ENCODE measurements around the gene CRMP1. TPM values are rescaled to one million over a fixed set of nuclear protein-coding genes. Genes with fewer than 3 reads are reported as not detected.
A peak's percentile ranks its signal among the peaks of the same experiment; 100 is the strongest.

CRMP1 gene
- total RNA-seq (1 to 10 TPM; 3.5 to 6.4 (median 4.7) TPM), polyA plus RNA-seq (1 to 10 TPM in 1 of 3 donors, under 1 TPM in 1, not detected in 1; under 0.01 to 4.1 TPM)

DNA sequence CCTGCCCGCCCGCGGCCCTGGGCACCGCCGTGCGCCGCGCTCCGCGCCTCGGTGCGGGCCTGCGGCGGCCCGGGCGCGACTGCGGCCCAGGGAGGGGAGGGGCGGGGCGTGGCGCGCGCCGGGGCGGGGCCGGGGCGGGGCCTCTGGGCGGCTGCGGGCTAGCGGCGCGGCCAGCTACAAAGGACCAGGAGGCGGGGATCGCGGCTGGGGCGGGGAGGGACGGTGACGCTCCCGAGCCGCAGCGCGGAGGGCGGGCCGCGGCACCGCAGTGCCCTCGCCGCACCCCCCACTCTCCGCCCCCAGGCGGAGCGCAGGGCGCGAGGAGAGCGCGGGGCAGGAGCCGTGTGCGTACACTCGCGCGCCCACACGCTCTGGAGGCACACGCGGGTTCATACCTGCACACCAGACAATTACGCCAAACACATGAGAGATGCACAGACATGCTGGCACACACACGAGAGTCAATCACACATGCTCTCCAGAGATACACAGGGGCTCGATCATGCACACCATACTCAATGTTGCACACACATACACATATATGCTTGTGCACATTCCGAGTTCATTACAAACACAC lies at the start of gene CRMP1:
CRMP1 (minus strand) TSS at position 83 of the 577 bp plus-strand sequence. CDS start 117 bp downstream, outside the sequence.
- Histone ChIP-seq H3K36me3 (no peaks in the 10 kb centered on the region), H3K4me1 (peaks cover 0 to 26% (median 24%) of the 10 kb centered on the region in 4 donors), H3K9me3 (peaks cover 0 to 2% (median 0%) of the 10 kb centered on the region in 4 donors), H3K27me3 (peaks cover 50 to 98% (median 65%) of the 10 kb centered on the region in 3 donors), H3K4me3 (peak within 1 kb of the TSS in 2 of 4 donors; percentile 10 to 23), H3K27ac (no peak within 1 kb of the TSS)
- DNase-seq, result no peak
- TF ChIP-seq POLR2AphosphoS5 (IDR thresholded peaks at IDR 0.05) (no peak), POLR2A (IDR thresholded peaks at IDR 0.05) (no peak), EP300 (IDR thresholded peaks at IDR 0.05) (no peak)
- TF ChIP-seq, protein P1, sequence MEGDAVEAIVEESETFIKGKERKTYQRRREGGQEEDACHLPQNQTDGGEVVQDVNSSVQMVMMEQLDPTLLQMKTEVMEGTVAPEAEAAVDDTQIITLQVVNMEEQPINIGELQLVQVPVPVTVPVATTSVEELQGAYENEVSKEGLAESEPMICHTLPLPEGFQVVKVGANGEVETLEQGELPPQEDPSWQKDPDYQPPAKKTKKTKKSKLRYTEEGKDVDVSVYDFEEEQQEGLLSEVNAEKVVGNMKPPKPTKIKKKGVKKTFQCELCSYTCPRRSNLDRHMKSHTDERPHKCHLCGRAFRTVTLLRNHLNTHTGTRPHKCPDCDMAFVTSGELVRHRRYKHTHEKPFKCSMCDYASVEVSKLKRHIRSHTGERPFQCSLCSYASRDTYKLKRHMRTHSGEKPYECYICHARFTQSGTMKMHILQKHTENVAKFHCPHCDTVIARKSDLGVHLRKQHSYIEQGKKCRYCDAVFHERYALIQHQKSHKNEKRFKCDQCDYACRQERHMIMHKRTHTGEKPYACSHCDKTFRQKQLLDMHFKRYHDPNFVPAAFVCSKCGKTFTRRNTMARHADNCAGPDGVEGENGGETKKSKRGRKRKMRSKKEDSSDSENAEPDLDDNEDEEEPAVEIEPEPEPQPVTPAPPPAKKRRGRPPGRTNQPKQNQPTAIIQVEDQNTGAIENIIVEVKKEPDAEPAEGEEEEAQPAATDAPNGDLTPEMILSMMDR (IDR thresholded peaks at IDR 0.05), result no peak
- 6 to 27% methylated on average over 67 of the region's 67 CpGs for WGBS, 2 donors
- intact Hi-C loops (cut with DNase I), result no loop called here

DNA sequence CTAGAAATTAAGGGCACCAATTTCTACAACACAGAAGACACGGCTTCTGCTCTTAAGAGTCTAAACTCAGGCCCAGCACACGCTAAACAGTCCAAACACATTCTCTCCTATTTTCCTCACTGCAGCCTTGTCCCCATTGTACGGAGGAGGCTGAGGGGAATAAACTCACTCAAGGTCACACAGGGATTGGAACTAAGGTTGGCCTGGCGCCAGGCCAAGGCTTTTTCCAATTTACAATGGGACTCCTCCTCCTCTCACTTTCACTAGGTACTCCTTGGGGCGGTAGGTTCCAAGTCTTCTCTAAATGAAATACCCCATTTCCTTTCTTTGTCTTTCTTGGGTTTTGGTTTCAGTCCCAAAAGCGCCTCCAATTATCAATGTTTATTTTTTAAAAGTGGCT lies 48.7 kb upstream of the CRMP1 start:
- intact Hi-C loops (cut with DNase I), result no loop called here
- no peak overlapping the region for H3K27ac ChIP-seq
- H3K4me3 ChIP-seq, result no peak overlapping the region
- no peaks in the 10 kb centered on the region for H3K4me1 ChIP-seq
- 53 to 66% methylated on average over 6 of the region's 6 CpGs for WGBS, 2 donors
- no peak for TF ChIP-seq POLR2A (IDR thresholded peaks at IDR 0.05)
- TF ChIP-seq POLR2AphosphoS5 (IDR thresholded peaks at IDR 0.05), result no peak
- no peak for TF ChIP-seq EP300 (IDR thresholded peaks at IDR 0.05)
- TF ChIP-seq, protein P1 (IDR thresholded peaks at IDR 0.05), result no peak
- H3K27me3 ChIP-seq, result peaks cover 0 to 26% (median 0%) of the 10 kb centered on the region in 3 donors
- H3K9me3 ChIP-seq, result no peaks in the 10 kb centered on the region
- DNase-seq, result peak; percentile 24
- H3K36me3 ChIP-seq, result no peaks in the 10 kb centered on the region

DNA sequence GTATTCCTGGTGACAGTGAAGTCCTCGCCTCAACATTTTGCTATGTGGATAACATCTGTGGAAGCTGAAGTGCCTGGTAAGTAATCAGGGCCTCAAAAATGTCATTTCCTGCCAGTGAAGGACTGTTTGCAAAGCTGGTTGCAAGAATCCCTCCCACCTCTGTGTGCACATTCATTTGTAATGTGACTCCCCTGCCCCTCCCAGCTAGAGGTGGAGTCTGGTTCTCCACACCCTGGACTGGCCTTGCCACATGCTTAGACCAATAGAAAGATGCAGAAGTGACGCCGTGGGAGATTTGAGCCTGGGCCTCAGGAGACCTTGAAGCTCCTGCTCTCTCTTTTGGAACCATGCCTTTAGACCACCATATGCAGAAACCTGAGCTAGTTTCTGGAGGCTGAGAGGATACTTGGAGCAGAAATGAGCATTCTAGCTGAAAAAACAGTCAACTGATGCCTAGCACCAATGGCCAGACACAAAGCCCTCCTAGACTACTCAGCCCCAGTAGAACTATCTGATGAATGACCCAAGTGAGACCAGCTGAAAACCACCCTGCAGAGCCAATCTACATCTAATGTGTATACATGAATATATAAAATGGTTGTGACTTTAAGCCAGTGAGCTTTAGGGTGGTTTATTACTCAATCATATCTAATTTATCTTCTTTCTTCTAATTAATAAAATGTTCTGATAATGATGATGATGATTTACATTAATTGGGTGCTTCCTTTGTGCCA lies 47.8 kb upstream of the CRMP1 start:
- H3K27me3 ChIP-seq, result peaks cover 0 to 16% (median 0%) of the 10 kb centered on the region in 3 donors
- H3K4me3 ChIP-seq, result no peak overlapping the region
- intact Hi-C loops (cut with DNase I), result no loop called here
- TF ChIP-seq EP300 (IDR thresholded peaks at IDR 0.05) (no peak), POLR2A (IDR thresholded peaks at IDR 0.05) (no peak), POLR2AphosphoS5 (IDR thresholded peaks at IDR 0.05) (no peak)
- TF ChIP-seq, protein P1 (IDR thresholded peaks at IDR 0.05), result no peak
- 35 to 61% methylated on average over 3 of the region's 3 CpGs for WGBS, 2 donors
- H3K4me1 ChIP-seq, result no peaks in the 10 kb centered on the region
- DNase-seq, result peak; percentile 9
- no peaks in the 10 kb centered on the region for H3K9me3 ChIP-seq
- H3K36me3 ChIP-seq, result no peaks in the 10 kb centered on the region
- no peak overlapping the region for H3K27ac ChIP-seq

DNA sequence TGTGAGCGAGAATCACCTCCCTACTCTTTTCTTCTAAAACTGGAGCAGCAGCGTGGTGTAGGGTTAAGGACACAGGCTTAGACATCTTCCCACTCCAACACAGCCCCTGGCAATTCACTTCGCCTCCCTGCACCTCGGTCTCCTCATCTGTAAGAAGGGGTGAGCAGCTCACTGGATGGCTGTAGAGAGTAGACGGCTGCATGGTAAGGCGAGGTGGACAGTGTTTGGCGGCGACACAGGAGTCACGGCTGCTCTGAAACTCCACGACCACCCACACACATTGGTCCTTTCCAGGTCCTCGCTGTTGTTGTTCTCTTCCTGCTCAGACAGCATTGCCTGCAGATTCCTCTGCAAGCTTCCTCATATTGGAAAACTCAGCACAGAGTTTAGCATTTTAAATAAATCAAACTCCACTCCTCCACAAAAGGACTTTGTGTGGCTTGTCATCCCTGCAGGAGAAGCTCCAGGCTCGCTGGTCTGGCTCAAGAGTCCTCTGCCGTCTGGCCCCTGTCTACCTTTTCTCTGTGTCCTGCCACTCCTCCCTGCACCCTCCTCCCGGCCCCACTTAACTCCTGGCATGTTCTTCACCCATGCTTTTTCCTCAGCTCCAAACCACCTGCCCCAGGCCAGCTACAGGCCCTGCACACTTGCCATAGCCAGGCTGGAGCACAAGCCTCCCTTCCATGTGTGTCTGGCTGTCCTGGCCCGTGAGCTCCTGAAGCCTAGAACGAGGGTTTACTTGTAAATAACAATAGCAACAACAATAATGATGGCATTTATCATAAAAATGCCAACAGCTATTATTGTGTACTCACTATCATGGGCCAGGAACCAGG lies 41.3 kb upstream of the CRMP1 start:
- Histone ChIP-seq H3K27me3 (peaks cover 0 to 32% (median 4%) of the 10 kb centered on the region in 3 donors), H3K36me3 (no peaks in the 10 kb centered on the region), H3K27ac (no peak overlapping the region), H3K4me3 (no peak overlapping the region), H3K9me3 (no peaks in the 10 kb centered on the region), H3K4me1 (no peaks in the 10 kb centered on the region)
- intact Hi-C loops (cut with DNase I), result no loop called here
- 70 to 73% methylated on average over 16 of the region's 16 CpGs for WGBS, 2 donors
- DNase-seq, result no peak
- no peak for TF ChIP-seq POLR2AphosphoS5 (IDR thresholded peaks at IDR 0.05)
- TF ChIP-seq POLR2A (IDR thresholded peaks at IDR 0.05), result no peak
- TF ChIP-seq, protein P1 (IDR thresholded peaks at IDR 0.05), result no peak
- no peak for TF ChIP-seq EP300 (IDR thresholded peaks at IDR 0.05)
